Peyer's patch (tissue), 4 donors: ENCODE results near the gene GNAZ.

Experiments
- POLR2A ChIP-seq, 2 donors: fragments of 450-650 bp; IDR thresholded peaks; one replicate each; pipeline ENCODE4 v1.5.1; 2017; ENCODE audit warnings: antibody characterized with exemption in 2 of 2, mild to moderate bottlenecking in 2 of 2, moderate library complexity in 2 of 2
- TF ChIP-seq, protein P1 (sequence below), 6 experiments: fragments of 450-650 bp in 4 of 6; fragments of 200-600 bp in 2 of 6; sonication (generic) in 1 of 6; IDR thresholded peaks; one replicate each; pipeline ENCODE4 v1.5.1; 2017 to 2019; ENCODE audit warnings: antibody characterized with exemption in 6 of 6, mild to moderate bottlenecking in 3 of 6, moderate library complexity in 1 of 6

DNA sequence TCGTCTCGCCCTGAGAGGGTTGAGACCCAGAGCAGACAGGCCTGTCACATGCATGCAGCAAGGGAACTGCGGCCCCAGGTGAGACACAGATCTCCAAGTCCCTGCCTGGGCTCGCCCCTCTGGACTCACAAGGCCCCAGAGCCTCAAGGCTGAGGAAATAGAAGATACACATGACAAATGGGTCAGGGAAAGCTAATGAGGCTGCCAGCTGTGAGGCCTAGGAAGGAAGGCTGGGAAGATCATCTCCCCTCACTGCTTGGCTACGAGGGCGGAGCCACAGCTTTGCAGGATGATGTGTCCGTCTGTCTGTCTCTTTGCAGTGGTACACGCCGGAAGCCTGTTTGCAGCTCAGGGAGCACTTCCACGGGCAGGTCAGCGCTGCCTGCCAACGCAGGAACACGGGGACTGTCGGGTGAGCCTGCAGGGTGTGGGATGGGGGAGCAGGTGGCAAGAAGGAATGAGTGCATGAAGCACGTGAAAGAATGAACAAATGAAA is 79.5 kb downstream of the GNAZ start:
- TF ChIP-seq, protein P1, sequence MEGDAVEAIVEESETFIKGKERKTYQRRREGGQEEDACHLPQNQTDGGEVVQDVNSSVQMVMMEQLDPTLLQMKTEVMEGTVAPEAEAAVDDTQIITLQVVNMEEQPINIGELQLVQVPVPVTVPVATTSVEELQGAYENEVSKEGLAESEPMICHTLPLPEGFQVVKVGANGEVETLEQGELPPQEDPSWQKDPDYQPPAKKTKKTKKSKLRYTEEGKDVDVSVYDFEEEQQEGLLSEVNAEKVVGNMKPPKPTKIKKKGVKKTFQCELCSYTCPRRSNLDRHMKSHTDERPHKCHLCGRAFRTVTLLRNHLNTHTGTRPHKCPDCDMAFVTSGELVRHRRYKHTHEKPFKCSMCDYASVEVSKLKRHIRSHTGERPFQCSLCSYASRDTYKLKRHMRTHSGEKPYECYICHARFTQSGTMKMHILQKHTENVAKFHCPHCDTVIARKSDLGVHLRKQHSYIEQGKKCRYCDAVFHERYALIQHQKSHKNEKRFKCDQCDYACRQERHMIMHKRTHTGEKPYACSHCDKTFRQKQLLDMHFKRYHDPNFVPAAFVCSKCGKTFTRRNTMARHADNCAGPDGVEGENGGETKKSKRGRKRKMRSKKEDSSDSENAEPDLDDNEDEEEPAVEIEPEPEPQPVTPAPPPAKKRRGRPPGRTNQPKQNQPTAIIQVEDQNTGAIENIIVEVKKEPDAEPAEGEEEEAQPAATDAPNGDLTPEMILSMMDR (IDR thresholded peaks at IDR 0.05): no peak
- TF ChIP-seq POLR2A (IDR thresholded peaks at IDR 0.05): no peak
